H1 (cell line): ENCODE measurements around the gene DCUN1D2. TPM values are rescaled to one million over a fixed set of nuclear protein-coding genes. Genes with fewer than 3 reads are reported as not detected.

Source experiments
- CHD7 ChIP-seq: fragments of 300-600 bp; sonication (generic); IDR thresholded peaks from 2 replicates; pipeline ENCODE4 v1.7.1; 2012; ENCODE audit warnings: low read length, moderate library complexity, mild to moderate bottlenecking, inconsistent platforms; ENCODE audit not compliant: insufficient replicate concordance
- CTBP2 ChIP-seq: IDR thresholded peaks from 2 replicates; pipeline ENCODE4 v1.7.0; 2011; ENCODE audit warnings: borderline replicate concordance, mild to moderate bottlenecking, moderate library complexity, mixed read lengths, low read length; ENCODE audit not compliant: insufficient read depth, insufficient read length
- EZH2 ChIP-seq: fragments of 200-600 bp; sonication (generic); IDR thresholded peaks from 2 replicates; pipeline ENCODE4 v1.7.1; 2012; ENCODE audit warnings: low read depth, mild to moderate bottlenecking, moderate library complexity, low read length, inconsistent platforms; ENCODE audit not compliant: severe bottlenecking
- JUN ChIP-seq: IDR thresholded peaks from 2 replicates; pipeline ENCODE4 v1.6.1; 2011; ENCODE audit warnings: low read depth, mild to moderate bottlenecking, improper control_type of control experiment, low read length
- KDM5A ChIP-seq: fragments of 200-600 bp; IDR thresholded peaks from 2 replicates; pipeline ENCODE4 v1.7.1; 2012; ENCODE audit warnings: mild to moderate bottlenecking, low read length, inconsistent platforms, mixed read lengths
- SIRT6 ChIP-seq: IDR thresholded peaks from one replicate; pipeline ENCODE4 v1.7.1; 2012; ENCODE audit warnings: low read length, inconsistent platforms
- SUZ12 ChIP-seq: fragments of 200-600 bp; sonication (generic); IDR thresholded peaks from 2 replicates; pipeline ENCODE4 v1.6.1; 2012; ENCODE audit warnings: mild to moderate bottlenecking, inconsistent platforms, low read length, moderate library complexity, mixed read lengths
- TAF1 ChIP-seq: IDR thresholded peaks from 2 replicates; pipeline ENCODE4 v1.6.1; 2011; ENCODE audit warnings: mild to moderate bottlenecking, low read depth, low read length
- TAF7 ChIP-seq: optimal IDR thresholded peaks from 2 replicates; pipeline ENCODE3; 2011; ENCODE audit warnings: low read depth, mild to moderate bottlenecking, inconsistent platforms, low read length, moderate library complexity, borderline replicate concordance
- ZNF274 ChIP-seq: IDR thresholded peaks from 2 replicates; pipeline ENCODE4 v1.7.0; 2012; ENCODE audit warnings: low read length, borderline replicate concordance; ENCODE audit errors: extremely low read depth
- polyA plus RNA-seq, 7 experiments: library from polyadenylated mRNA; depleted of rRNA in 3 of 7; stranded (reverse) in 5 of 7; unstranded in 2 of 7; fragments of >200 nt in 5 of 7; fragments of 200-250 nt in 2 of 7; gene quantifications; 1 replicate in 5 of 7; 2 replicates in 1 of 7; 4 replicates in 1 of 7; pipeline versions ENCODE4 v1.2.1 to v1.2.3, GENCODE V29; 2011 to 2013; ENCODE audit warnings: missing spikeins in 2 of 7, mixed read lengths in 2 of 7
- total RNA-seq: library from RNA; stranded (reverse); fragmentation: NEBNext Ultra II Directional; extraction: Animal tissue kit (Norgen Biotek cat#: 25700); gene quantifications from 2 replicates; pipeline ENCODE4 v1.2.1, GENCODE V29; 2021

The DCUN1D2 gene
- total and polyA plus RNA-seq, 2 of the 8 experiments (the other 6 are each of a cell fraction or from before 2014, with no cell fraction given): 19.5 to 35.3 TPM

GRCh38 chr13:113407531-113408393 lies 82.7 kb downstream of the DCUN1D2 start (continued):
- TF ChIP-seq CHD7 (no peak), CTBP2 (no peak), ZNF274 (no peak), TAF1 (no peak), JUN (no peak), KDM5A (no peak), SIRT6 (no peak), EZH2 (no peak), SUZ12 (no peak), TAF7 (no peak)
